AG09319 (cell line): ENCODE measurements around the gene HOXA11.

ENCODE experiments used
- DNase-seq: peaks from one replicate; pipeline ENCODE4 v3.0.0-alpha.2; 2010; ENCODE audit warnings: low read depth; ENCODE audit errors: extremely low read depth
- CTCF ChIP-seq: IDR thresholded peaks from 2 replicates; pipeline ENCODE4 v1.5.1; 2011; ENCODE audit warnings: low read depth, mild to moderate bottlenecking, inconsistent platforms, low read length, moderate library complexity

Gene HOXA11

GRCh38 chr7:27201580-27202017 is 16.6 kb upstream of the HOXA11 start:
- no peak for TF ChIP-seq CTCF
- DNase-seq, result no peak

GRCh38 chr7:27200761-27201579 is 15.9 kb upstream of the HOXA11 start:
- TF ChIP-seq CTCF, result no peak; the same call in 1 of the 2 replicates
- no peak for DNase-seq

- TF ChIP-seq CTCF, result no peak
- DNase-seq, result no peak
Observed at GRCh38 chr7:27199849-27200760, 15.1 kb upstream of the HOXA11 start, which contains the start of gene HOXA13. Gene HOXA13 (minus strand): TSS chr7:27200091. CDS start chr7:27200077, 14 bp downstream.

- TF ChIP-seq CTCF, result no peak
- no peak for DNase-seq
Observed at GRCh38 chr7:27198871-27199801, 14.1 kb upstream of the HOXA11 start.

- no peak for TF ChIP-seq CTCF
- no peak for DNase-seq
Observed at GRCh38 chr7:27198138-27198841, 13.3 kb upstream of the HOXA11 start.
